HG03060 (cell line): ENCODE results near the gene NR2C2.
A peak's percentile ranks its signal among the peaks of the same experiment; 100 is the strongest.
"Not testable (repeated sequence)": the region's sequence is repeated elsewhere in the genome, so short reads cannot be mapped to it uniquely, and the experiment has no call there.

Source experiments
- ATAC-seq: cut with Tn5 transposase; IDR thresholded peaks from one replicate; pipeline ENCODE4 v1.9.1; 2021; ENCODE audit warnings: low read depth, moderate number of reproducible peaks; ENCODE audit not compliant: unreplicated experiment

Gene NR2C2

GRCh38 chr3:14947100-14947885 is at the start of gene NR2C2:
Gene NR2C2 (plus strand): TSS chr3:14947583. CDS start chr3:15003915, 56,332 bp downstream.
- peak; percentile 26 for ATAC-seq

DNA sequence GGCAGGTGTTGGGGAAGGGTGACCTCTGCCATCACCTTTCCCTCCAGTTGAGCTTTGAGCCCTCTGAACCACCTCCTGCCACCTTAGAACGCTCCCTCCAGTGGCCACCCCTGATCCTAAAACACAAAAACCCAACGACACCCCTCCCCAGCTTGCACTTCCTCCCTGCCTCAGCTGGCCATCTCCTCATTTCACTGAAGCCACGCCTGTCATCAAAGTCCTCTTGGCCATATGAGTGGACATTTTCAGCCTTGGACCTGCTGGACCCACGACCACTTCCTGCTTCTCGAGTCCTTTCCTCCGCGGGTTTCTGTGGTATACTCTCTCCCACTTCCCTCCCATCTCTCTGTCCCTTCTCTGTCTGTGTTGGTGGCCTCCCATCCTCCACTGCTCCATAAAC is 48.5 kb upstream of the NR2C2 start:
- ATAC-seq, result no peak

DNA sequence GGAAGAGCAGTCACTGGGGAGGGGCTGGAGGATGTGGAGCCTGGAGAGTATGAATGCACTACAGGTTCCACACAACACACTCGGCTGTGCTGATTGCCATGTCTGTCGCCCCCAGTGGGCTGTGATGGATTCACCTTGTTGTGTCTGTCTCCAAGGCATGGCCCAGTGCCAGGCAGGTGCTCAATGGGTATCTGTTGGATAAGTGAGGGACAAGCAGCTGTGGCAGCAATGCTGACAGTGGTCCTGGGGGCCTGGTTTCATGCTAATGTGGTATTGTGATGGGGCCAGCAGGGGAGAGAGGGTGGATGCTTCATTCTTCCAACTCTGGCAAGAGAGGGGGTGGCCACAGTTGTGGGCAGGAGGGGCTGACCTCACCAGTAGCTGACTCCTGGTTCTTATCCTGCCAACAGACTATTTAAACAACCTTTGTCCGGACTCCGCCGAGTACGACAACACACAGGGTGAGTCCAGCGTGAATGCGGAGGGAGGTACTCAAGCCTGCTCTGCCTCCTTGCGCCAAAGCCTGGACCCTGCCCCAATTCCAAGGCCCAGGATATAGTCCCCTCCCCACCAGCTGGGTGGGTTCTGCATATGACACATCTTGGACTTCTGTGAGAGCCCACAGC is 47.3 kb upstream of the NR2C2 start:
- ATAC-seq, result no peak

DNA sequence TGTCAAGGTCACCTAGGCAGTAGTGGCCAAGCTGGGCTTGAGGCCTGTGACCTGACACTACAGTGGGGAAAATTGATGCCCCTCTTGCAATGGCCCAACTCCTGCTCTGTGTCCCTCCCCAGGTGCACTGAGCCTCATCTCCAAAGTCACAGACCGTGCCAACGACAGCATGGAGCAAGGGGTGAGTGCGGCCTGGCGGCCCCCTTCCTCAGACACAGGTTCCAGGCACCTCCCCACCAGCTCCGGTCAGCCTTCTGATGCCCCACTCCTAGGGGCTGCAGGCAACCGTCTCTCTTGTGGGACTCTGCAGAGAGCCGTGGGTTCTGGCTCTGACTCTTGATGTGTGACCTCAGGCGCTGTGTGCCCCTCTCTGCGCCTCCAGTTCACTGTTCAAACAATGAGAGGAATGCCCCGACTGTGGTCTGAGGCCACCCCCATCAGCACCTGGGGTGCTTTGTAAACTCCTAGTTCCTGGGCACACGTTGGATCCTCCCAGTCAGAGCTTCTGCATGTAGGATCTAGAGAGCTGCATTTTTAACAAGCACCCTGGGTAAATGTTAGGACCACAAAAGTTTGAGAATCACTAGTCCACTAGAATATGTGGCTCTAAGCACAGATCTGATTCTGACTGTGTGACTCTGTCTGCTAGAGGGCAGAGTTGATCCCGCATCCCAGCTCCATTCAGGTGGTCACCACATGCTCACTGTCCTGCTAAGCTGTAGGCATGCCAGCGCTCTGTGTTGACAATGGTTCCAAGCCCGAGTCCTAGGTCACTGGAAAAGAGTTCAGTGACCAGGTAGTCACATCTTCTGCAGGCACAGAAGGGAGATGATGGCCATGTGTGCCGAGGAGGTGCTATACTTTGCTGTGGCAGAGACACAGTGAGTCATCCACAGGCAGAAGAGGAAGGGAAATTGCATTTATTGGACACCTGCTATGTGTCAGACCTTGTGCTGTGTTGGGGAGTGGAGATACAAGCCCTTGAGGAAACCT is 46.2 kb upstream of the NR2C2 start:
- ATAC-seq, result no peak

GRCh38 chr3:14902719-14903118 is 44.7 kb upstream of the NR2C2 start:
- no peak for ATAC-seq

DNA sequence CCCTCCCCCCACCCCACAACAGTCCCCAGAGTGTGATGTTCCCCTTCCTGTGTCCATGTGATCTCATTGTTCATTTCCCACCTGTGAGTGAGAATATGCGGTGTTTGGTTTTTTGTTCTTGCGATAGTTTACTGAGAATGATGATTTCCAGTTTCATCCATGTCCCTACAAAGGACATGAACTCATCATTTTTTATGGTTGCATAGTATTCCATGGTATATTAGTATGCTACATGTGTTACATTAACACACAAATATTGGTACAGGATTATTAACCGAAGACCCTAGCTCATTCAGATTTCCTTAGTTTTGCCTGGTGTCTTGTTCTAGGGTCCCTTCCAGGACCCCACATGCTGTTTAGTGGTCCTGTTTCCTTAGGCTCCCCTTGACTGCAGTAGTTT is 43.9 kb upstream of the NR2C2 start:
- ATAC-seq, result not testable (repeated sequence)

DNA sequence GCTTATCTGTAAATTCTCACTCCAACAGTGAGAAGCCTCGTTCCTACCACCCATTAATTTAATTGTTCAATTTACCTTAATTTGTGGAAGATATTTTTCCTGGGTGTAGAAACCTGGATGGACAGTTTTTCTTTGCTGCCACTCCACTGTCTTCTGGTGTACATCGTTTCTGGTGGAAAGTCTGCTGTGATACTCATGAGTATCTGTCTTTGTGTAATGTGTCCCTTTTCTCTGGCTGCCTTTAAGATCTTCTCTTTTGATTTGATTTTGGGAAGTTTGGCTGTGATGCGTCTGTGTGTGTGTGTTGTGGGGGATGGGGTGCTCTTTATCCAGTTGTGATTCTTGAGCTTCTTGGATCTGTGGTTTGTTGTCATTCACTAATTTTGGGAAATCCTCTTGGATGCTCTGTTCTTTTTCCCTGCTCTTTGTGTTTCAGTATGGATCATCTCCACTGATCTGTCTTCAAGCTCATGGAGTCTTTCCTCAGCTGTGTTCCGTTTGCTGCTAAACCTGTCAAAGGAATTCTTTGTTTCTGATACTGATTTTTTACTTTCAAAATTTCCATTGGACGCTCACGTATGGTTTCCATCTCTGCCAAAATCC is 42.2 kb upstream of the NR2C2 start:
- no peak for ATAC-seq

GRCh38 chr3:14906355-14906971 is 40.9 kb upstream of the NR2C2 start:
- ATAC-seq, result no peak

DNA sequence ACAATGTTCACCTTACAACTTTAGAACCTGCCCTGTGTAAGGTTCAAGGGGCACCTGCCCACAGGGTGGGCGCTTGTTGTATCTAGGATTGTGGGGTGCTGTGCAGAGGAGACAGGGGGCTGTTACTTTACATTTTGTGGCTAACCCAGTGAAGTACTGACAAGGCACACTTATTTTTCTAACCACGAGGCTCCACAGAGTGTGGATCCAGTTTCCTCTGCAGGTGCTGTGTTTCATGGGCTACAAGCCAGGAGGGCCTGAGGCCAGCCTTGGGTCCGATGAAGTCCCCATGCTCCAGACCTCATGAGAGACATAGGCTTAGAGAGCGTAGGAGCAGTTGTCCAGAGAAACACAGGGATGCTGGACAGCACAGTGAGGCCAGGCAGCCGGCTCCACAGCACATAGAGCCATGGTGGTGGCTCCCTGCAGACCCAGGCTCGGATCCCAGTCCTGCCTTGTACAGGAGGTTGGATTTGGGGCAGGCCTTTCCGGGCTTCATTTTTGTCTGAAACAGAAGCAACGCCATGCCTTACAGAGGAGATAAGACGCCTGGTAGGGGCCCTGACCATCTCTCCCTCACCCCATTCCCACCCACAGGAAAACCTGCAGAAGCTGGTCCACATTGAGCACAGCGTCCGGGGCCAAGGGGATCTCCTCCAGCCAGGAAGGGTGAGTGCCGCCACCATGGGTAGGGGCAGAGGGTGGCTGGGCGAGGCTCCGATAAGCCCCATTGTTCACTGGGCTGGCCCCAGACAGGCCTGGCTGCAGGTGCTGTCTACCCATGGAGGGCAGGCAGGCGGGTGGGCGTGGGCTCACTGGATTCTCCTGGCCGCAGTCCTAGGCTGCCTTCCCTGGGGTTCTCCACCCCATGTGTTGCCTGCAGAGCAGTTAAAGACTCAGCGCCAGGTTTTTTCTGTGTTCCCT is 40.1 kb upstream of the NR2C2 start:
- ATAC-seq, result no peak

- no peak for ATAC-seq
Observed at GRCh38 chr3:14909250-14909649, 38.1 kb upstream of the NR2C2 start.

DNA sequence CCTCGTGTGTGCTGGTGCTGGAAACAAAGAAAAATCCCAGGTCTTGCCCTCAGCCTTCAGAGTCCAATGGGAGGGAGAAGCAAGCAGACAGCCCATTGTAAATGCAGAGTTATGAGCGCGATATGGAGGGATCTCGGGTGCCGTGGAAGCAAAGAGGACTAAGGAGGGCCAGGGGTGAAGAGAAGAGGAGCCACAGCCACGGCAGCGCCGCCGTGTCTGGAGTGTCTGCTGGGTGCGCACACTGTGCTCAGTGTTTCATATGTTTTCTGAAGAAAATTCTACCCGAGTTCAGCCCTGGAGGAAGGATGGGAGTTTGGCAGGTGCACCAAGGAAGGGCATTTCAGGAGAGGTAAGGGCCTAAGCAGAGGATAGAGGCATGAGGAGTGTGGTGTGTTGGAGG is 35.7 kb upstream of the NR2C2 start:
- ATAC-seq, result no peak

GRCh38 chr3:14913071-14913925 is 34.1 kb upstream of the NR2C2 start:
- no peak for ATAC-seq

DNA sequence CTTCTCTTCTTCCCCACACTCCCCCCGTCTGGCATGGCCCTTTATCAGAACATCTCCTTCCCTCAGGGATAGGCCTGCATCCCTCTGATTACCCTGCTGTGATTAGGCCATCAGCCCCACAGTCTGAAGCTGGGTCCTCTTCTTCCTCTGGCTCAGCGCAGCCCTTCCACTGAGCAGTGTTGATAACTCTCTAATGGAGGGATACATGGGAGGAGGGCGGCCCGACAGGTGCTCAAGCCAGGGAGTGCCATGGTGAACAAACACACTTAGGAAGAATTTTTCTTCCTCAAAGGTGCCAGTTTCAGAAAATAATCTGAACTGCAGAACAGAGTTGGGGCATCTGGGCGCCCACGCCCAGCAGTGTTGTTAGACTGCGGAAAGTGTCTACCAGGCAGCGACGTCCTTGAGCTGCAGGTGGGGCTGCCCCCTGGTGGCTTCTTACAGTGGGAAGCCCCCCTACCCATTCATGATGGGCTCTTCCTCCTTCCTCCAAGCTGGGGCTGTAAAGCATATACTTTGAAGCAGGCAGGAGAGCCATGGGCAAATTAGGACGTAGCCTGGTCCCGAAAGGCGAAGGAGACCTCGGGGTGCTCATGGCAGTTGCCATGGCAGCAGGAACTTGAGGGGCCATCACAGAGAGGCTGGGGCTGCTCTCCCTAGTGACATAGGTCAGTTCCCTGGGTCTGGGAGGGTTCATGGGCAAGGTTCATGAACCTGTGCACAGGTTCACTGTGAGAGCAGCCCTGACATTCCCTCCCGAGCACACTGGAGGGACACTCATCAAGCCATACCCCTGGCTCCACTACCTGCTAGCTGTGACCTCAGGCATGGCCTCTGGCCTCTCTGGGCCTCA is 33.2 kb upstream of the NR2C2 start:
- ATAC-seq, result no peak

- no peak for ATAC-seq
Observed at GRCh38 chr3:14914779-14915117, 32.6 kb upstream of the NR2C2 start.

DNA sequence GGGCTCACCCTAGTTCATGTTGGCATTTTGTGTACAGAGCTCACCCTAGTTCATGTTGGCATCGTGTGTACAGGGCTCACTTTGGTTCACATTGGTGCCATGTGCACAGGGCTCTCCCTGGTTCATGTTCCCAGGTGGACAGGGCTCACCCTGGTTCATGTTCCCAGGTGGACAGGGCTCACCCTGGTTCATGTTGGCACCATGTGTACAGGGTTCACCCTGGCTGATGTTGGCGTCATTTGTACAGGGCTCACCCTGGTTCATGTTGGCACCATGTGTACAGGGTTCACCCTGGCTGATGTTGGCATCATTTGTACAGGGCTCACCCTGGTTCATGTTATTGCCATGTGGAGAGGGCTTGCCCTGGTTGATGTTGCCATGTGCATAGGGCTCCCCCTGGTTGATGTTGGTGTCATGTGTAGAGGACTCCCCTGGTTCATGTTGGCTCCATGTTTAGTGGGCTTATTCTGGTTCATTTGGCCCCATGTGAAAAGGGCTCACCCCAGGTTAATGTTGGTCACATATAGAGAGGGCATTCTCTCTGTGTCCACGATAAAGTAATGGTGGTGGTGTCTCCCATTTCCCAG is 31.7 kb upstream of the NR2C2 start:
- no peak for ATAC-seq

DNA sequence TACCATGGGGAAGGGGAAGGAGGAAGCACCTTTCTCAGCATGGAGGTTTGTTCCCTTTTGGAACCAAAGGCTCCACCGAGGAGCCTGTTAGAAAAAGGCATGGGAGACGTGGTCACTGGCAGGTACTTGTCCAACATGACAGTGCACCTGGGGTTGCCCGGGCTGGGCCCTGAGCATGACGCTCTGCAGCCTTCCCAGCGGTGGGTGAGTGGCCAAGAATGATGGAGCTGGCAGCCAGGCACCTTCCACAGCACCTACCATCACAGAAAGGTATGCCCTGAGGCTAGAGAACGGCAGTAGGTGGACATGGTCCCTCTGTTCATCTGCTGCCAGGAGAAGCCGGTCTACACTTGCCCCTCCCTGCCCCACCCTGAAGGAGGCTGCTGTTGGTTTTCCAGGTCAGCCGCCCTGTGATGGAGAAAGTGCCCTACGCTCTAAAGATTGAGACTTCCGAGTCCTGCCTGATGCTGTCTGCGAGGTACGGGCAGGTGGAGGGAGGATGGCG is 29.0 kb upstream of the NR2C2 start:
- no peak for ATAC-seq

- no peak for ATAC-seq
Observed at GRCh38 chr3:14920536-14920935, 26.8 kb upstream of the NR2C2 start.
